ENCODE measurements around the gene NACC2.
"Not testable (repeated sequence)": the region's sequence is repeated elsewhere in the genome, so short reads cannot be mapped to it uniquely, and the experiment has no call there.

NACC2 gene

DNA sequence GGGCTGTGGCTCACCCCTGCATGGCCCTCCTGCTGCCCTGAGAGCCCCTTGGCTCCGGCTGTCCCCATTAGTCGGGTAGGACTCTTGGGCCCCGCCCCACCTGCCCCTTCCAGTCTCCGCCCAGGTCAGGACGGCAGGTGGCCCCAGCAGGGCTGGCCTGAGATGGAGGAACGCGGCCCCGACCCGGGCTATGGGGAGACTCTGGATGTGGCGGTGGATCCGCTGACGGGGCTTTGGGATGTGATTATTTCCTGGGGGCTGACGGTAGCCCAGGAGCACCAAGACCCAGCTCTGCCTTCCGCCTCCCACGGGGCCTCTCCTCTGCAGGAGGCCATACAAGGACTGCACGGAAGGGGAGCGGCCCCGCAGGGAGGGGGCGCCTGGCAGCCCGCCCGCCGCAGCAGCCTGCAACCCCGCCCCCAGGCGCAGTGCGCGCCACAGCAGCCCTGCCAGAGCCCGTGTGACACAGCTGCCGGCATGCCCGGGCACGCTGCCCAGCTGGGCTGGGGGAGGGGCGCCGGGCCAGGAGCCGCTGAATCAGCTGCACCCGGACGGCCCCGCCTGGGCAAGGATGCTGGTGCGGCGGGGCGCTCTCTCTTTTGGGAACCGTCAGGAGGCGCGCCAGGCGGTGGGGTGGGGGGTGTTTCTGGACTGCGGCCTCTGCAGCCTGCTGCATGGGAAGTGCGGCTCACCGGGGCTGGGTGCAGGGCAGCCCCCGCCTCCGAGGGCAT, 14.4 kb upstream of the NACC2 start:
- DNase-seq, result peak; percentile 99

DNA sequence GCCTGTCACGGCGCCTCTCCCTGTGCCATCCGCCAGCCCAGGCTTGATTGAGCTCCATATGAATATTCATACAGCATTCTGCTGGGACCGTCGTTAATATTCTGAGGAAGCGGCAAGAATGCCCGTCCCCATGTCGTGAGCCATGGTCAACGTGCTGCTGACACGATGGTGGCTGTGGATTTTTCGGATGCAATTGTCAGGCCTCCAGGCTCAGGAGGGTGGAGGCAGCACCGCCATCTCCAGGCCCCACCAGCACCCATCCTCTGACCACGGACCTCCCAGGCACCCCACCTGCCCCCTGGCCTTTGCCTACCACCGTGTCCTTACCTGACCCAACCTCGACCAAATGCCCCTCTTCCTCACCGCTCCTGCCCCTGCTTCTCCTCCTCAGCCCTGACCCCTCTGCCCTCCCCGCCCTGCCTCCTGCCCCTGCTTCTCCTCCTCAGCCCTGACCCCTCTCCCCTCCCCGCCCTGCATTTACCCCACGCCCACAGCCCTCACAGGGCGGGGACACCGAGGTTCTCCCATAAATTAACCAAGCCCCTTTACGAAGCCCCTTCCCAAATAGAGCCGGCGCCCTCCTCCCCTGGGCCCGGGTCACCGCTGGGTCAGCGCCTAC, 13.7 kb upstream of the NACC2 start:
- DNase-seq, result no peak

DNA sequence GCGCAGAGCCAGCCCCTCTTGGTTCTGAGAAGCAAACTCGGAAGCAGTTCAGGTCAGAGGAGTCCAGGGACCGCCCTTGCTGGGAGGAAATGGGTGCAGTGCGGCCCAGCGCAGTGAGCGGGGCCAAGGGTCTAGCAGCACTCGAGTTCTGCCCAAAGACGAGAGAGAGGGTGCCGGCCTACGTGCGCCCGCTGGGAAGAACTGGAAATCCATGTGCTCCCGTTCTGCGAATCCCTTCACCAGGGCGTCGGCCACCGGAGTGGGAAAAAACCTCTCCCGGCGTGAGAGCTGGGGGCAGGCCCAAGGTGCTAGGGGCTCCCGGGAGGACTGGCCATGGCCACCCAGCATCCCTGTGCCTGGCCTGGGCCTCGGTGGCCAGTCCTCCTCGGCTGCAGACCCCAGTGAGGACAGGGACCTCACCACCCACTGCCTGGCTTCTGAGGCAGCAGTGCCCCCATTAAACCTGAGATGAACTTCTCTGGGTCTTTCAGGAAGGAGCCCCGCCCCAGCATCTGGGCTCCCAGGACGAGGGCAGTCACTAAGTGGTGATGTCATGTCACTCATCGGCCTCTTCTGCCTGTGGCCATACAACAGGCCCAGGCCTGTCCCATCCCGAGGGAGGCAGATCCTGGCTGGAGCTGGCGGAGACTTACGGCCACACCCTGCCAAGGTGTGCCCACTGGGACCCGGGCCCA, 13.0 kb upstream of the NACC2 start:
- DNase-seq, result no peak

DNA sequence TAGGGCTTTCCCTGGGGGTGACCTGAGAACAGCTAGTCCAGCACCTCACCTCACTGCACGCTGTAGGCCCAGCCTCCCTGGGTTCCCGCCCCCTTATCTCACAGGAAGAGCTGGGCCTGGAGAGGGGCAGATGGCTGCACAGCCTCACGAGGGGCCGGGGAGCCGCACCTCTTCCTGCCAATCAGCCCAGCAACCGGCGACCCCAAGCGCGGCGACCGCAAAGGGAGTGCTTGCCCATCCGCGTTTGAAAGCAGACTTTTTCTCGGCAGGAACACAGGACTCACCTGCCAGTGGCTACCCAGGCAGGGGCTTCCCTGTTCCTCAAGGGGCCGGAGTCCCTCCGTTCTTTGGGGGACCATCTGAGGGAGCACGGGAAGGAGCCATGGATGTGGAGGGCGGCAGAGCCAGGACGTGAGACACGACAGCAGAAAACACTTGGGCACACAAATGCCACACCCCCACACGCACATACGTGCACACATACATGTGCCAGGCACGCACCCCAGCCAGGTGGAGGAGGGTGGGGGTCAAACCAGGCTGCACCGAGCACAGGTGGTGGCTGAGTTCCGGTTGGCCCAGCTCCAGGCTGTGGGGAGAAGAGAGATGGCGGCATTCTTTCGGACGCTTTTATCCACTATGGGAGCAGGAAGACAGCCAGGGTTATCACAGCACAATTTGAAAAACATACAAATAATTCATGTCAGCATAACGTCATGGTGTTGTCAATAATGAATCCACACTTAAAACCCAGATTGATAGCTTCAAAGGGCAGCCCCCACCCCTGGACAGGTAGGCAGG, 12.3 kb upstream of the NACC2 start:
- DNase-seq, result peak; percentile 53

DNA sequence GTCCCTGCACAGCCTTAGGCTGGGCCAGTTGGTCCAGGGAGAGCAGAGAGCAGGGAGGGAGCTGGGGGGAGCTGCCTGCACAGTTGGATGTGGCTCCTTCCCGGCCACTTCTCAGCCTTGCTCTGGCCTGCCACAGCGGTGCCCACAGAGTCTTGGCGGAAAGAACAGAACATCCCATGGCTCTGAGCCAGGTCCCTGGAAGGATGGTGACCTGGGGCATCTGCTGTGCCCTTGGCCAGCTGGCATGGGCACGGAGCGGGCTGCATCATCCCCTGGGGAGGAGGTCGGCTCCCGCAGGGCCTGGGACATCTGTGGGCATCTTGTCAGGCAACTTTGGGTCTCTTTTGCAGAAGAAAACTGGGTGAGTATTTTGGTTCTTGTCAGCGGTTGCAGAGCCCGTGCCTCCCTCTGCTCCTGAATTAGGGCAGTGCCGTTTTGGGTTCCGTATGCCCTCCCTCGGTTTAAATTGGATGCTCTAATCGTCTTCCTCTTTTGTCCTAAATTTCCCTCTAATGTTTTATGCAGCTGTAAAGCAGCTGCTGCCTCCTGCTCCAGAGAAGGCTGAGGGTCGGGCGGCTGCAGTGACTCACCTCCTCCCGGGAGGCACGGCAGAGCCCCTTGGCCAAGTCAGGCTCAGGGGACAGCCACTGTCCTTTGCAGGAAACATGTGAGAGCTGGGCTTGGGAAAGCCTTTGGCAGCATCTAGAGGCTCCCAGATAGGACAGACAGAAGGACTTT, 10.5 kb upstream of the NACC2 start:
- DNase-seq, result peak; percentile 45

DNA sequence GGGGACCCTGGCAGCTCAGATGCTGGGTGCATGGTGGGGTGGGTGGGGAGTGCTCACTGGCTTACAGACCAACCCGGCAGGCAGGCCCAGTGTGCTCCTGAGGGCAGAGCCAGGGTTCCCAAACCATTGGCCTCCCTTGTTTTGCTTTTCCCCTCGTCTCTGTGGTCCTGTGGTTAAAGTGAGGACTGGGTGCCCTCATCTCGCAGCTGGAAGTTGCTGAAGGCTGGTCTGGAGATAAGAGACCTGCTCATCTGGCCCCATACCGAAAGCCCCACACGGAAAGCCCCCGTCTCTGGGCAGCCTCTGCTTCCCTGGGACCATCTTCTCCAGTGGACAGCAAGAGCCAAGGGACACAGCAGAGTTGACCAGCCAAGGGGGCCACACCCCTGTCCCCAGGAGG, 9.8 kb upstream of the NACC2 start:
- DNase-seq, result no peak

DNA sequence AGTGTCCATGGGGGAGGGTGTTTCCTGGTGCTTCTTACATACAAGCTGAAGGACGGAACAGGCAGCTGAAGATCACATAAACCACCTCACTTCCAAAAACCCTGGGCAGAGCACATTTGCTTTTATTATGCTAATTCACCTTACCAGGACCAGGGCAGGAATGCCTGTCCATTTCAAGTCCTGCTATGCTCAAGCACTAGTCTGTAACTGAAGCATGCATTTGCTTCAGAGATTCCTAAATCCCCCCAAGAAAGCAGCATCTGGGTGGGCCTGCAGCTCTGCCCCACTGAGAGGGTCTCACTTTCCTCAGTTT, 9.4 kb upstream of the NACC2 start:
- DNase-seq, result no peak

DNA sequence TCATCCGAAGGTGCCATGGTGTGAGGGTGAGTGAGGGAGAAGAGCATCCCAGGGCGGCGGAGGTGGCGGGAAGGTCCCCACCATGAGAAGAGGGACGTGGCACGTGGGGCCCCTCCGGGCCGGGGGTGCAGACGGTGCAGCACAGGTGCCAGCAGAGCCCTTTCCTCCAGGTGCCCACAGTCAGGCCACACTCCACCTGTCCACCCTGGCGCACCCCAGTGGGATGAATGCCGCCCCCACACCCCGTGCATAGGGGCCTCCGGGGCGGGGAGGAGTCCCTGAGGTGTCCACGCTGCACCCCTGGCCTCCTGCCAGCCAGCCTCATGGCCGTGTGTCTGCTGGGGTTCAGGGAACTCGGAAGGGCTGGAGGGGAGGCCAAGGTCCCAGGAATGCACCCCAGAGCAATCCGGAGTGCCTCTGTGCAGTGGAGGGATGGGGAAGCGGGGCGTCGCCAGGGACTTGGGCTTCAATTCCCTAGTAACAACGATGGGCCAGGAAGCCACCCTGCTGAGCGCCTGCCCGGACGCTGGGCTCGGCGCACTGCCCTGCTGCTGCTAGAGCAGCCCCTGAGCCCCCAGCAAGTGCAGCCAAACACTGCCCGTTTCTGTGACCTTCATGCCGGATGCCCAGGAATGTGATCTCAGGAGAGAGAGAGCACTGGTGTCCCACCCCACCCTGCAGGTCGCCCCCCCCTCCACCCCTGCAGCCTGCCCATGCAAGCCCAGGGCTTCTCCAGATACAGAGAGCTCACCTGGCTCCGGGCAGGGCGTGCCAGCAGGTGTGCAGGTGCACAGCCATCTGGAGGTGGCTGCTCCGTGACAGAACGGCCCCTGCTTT, 8.8 kb upstream of the NACC2 start:
- peak; percentile 96 for DNase-seq

DNA sequence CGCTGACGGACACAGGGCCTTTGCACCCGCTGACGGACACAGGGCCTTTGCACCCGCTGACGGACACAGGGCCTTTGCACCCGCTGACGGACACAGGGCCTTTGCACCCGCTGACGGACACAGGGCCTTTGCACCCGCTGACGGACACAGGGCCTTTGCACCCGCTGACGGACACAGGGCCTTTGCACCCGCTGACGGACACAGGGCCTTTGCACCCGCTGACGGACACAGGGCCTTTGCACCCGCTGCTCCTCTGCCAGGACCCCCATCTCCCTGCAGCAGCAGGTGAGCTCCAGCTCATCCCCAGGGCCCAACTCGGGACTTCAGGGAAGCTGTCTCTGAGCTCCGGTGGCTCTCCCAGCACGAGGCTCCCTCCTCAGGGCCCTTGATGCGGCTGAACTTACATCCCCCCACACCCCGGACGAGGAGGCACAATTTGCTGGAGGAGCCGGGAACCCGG, 6.6 kb upstream of the NACC2 start:
- not testable (repeated sequence) for DNase-seq

DNA sequence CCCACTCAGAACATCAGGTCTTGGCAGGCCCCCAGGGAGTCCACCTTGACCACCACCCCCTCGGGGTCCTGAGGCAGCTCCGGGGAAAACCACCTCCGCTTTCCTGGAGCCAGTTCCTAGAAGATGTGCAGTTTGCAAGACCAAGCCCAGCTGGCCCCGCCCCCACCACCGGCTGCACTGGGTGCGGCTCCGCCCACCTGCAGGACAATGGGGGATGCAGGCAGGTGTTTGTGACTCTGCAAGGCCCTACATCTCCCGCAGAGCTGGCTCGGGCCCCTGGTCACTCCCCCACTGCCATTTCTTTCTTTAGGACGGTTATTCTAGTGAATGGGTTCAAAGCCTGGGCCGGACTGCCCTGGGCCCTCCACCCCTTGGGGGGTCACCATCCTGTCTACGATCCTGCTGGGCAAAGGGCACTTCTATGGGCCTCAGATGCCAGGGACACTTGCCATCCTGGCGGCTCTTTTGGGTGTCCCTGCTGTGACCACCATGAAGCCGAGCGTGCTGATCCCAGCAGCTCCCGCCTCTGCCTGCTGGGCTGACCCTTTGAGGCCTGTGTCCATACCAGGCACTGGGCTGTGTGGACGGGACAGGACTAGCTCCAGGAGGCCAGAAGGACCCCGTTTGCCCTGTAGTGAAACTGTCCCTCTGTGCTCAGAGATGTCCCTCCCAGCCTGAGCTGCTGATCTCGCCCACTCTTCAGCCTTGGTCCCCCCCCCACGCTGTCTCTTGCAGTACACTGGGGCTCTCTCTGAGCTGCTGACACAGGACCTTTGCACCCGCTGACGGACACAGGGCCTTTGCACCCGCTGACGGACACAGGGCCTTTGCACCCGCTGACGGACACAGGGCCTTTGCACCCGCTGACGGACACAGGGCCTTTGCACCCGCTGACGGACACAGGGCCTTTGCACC, 5.9 kb upstream of the NACC2 start:
- DNase-seq, result peak; percentile 83

DNA sequence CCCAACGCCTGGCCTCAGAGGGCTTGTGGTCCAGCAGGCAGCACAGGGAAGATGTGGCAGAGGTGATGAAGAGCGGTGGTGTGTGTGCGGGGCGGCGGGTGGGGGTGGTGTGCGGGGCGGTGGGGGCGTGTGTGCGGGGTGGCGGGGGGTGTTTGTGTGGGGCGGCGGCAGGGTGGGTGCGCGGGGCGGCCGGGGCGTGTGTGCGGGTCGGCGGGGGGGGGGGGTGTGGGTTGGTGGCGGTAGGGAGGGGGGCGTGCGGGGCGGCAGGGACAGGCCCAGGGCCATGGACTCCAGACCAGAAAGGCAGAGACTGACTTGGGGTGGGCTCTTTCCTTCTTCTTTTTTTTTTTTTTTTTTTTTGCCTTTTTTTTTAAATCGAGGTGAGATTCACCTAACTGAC, 4.5 kb upstream of the NACC2 start:
- DNase-seq, result no peak

DNA sequence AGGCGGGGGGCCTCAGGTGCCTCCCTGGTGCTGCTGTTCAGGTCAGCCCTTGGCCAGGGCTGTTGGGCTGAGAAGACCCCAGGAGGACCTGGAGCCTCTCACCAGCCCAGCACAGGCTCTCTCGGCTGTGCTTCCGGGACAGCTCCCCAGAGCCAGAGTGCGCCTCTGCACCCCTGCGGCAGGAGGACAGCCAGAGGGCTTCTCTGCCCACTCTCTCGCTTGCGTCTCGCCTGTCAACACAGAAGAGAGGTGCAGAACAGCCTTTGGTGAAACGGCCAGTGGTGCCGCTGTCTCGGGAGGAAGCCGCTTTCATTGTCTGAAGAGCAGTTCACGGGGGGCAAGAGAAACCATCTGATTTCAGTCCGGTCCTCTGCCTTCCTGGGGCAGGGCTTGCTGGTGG, 3.8 kb upstream of the NACC2 start:
- DNase-seq, result no peak

DNA sequence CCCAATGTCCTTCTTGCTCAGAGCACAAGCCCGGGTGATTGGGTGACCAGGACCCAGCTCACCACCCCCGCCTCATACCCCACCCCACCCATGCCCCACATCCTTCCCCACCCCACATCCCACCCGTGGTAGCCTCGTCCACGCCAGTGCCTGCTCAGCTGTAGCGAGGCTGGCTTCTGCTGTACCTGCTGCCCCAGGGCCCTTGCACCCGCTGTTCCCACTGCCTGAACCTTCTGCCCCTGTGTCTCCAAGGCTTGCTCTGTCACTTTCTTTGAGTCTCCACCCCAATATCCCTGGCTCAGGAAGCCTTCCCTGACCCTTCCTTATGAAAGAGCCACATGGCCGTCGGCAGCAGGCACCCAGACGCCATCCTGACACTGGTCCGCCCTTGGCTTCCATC, 3.1 kb upstream of the NACC2 start:
- DNase-seq, result no peak

DNA sequence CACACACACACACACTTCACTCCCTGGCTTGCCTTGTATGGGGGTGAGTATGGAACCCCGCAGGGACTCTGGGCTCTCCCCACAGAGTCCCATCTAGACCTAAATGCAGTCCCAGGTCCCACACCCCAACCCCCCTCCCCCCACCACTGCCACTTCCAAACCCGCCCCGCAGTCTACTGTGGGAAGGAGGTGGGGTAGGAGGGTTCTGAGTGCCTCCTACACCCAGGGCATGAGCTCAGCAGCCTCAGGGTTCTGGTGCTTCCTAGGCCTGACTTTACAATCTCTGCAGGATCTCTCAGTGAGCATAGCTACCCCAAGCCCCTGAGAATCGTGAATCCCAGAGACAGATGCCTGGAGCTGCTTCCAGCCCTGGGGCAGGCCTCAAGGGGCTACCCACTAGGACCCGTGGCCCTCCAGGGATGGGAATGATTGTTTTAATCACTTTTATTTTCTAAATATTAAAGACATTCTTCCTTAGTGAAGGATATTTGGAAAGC, 1.5 kb upstream of the NACC2 start:
- no peak for DNase-seq

DNA sequence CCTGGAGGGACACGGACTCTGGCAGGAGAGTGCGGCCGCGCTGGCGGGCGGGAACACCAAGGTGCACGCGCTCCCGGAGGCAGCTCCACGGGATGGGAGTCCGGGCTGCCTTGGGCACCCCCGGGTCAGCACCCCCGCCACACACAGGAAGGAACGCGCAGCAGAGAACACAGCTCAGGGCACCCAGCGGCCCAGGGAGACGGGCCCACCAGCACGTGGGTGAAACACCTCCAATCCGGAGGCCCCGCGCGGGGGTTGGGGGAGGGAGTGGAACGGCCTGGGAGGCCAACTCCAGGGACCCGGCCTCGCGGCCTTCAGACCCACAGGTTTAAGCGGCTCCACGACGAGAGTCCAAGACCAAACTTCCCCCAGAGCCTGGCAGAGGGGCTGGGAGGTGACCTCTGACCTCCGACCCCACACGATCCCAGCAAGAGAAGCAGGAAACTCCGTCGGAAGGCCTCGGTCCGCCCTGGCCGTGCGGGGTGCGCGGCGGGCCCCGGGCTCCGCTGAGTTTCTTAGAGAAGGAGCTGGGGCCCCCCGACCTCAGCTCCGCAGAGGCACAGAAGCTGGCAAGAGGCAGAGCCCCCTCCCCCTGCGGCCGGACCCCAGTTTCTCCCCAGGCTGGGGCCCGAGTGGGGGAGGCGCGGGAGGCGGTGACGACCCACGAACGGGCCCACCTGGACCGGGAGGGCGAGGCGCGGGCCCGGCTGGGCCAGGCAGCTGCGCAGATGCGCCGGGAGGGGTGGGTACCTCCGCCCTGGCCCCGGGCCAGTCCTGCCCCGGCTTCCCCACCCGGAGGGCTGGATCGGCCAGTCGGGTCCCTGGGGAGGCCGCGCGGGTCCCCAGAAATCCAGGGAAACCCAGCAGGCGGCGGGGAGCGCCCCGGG, 851 bp downstream of the NACC2 start:
- DNase-seq, result peak; percentile 57

DNA sequence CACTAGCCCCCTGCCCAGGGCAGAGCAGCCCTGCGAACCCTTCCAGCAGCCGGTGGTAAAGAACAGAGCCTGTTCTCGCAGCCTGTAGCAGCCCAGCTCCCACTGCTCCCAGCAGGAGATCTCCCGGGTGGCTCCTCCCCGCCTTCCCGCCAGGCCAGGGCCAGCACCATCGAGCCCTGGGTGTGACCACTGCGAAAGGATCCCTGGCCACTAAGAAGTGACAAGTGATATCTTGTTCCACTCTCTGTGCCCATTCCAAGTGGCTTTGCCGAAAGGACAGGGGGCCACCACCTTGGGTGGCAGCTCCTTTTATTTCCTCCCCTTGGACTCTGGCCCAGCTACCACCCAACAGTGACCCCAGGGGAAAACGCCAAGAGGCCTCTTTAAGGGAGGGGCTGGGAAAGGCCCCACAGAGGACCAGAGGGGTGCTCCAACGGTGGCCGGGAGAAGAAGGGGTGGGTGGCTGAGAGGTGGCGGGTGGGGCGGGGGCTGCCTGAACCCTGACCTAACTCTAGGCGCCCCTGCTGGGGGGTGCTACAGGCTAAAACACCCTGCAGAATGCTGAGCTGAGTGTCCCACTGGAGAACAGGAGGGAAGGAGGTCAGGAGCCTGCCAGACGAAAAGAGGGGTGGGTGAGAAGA, 1.6 kb downstream of the NACC2 start:
- DNase-seq, result no peak

DNA sequence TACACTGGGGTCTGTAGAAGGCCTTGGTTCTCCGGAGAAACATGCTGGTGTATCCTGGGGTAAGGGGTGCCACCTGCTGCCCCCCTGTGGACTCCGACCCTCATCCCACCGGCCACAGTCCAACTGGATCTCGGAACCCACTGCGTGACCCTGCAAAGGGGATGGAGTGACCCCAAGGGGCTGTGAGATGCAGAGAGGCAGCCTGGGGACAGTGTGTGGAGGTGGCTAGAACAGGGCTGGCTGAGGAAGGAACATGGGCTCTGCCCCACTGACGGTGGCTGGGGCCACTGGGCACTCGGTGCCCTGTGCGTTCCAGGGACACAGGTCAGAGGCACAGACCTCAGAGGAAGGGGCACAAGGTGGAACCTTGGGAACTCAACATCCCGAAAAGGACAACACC, 2.3 kb downstream of the NACC2 start:
- DNase-seq, result no peak

DNA sequence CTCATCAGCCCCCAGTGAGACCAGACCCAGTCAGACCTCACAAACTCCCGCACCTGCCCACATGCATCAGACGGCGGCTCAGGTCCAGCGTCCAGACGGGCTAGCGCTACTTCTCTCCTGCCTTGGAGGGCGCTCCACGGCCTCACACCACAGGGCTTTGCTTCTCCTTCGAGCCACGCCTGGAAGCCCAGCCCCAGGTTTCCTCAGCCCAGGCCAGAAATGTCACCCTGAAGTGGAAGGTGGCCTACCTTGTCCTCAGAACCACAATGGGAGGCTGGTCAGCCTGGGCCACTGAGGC, 2.8 kb downstream of the NACC2 start:
- no peak for DNase-seq

Measured in RPMI8226 (cell line).